Fibroblast of skin of right quadriceps (primary cell): ENCODE results near the gene BLMH.
"Not testable (repeated sequence)": the region's sequence is repeated elsewhere in the genome, so short reads cannot be mapped to it uniquely, and the experiment has no call there.

Experiments used
- DNase-seq: peaks from one replicate; pipeline ENCODE4 v3.0.0-alpha.2; 2013

Gene BLMH

GRCh38 chr17:30225112-30225511, 66.6 kb downstream of the BLMH start:
- no peak for DNase-seq

GRCh38 chr17:30224419-30224960, 67.3 kb downstream of the BLMH start:
- no peak for DNase-seq

DNA sequence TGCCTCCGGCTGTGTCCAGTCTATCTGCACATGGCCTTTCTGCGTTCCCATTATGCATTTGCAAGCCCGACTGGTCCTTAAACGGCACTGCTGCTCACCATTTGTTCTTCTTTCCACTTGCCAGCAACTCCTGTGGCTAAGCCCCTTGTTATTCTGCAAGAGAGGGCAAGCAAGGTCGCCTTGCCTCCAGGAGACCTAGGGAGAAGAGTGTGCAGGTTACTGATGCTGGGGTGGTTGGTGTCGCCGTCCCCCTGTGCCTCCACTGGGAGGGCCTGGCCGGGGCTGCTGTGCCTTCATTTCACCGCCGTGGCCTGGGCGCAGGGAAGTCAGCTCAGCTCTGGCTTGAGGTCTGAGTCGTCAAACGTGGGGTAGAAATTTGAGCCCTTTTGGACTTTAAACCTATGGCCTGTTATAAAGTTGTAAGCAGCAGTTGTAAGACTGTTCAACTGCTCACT, 69.0 kb downstream of the BLMH start:
- no peak for DNase-seq

- DNase-seq: no peak
Measured at GRCh38 chr17:30222251-30222650, 69.5 kb downstream of the BLMH start.

DNA sequence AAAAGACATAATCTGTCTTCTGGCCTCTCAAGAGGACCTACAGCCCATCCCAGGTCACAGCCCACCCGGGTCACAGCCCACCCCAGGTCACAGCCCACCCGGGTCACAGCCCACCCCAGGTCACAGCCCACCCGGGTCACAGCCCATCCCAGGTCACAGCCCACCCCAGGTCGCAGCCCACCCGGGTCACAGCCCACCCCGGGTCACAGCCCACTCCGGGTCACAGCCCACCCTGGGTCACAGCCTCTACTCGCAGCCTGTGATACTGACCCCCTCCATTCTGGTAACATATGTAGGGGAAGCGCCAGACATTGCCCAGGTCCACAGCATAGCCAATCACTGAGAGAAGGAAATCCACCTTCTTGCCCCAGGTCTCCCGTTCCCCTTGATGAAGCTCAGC, 70.4 kb downstream of the BLMH start:
- no peak for DNase-seq

DNA sequence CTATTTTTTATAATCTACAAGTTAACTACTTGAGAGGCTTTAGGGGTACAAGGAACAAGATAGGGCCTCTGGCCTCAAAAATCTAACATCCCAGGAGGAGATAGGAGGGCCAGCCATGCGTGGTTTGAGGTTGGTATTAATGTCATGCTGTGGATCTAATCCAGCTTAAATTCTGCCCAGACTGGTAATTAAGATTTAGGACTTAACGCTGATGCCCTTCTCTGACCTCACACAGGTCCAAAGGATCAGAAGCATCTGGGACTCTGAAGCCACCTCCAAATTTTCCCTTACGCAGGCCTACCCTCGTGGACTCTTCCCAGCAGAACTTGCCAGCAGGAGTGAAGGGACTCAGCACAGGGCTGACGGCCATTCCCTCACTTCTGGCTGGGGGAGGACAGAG, 71.3 kb downstream of the BLMH start:
- DNase-seq: no peak

- DNase-seq: no peak
Measured at GRCh38 chr17:30219833-30220232, 71.9 kb downstream of the BLMH start.

DNA sequence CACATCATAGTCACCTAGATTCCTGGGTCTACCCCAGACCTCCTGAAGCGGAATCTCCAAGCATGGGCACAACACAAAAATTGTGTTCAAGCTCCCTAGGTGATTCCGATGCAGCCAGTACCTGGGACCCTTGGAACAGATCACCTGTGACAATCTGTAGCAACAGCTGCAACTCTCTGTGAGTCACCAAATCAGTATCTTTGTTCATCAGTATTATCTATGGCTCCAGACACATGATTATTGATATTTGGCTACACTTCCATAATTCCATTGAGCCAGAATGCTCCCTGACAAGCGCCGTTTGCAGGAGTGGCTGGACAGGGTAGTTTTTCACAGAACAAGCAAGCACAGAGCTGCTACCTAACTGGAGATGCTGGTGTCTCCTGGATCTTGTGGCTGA, 72.4 kb downstream of the BLMH start:
- DNase-seq: no peak

- no peak for DNase-seq
Measured at GRCh38 chr17:30218799-30219198, 72.9 kb downstream of the BLMH start.

GRCh38 chr17:30217746-30218245, 73.9 kb downstream of the BLMH start:
- no peak for DNase-seq

- DNase-seq: no peak
Measured at GRCh38 chr17:30217054-30217453, 74.7 kb downstream of the BLMH start.

GRCh38 chr17:30212750-30213149, 79.0 kb downstream of the BLMH start:
- no peak for DNase-seq

DNA sequence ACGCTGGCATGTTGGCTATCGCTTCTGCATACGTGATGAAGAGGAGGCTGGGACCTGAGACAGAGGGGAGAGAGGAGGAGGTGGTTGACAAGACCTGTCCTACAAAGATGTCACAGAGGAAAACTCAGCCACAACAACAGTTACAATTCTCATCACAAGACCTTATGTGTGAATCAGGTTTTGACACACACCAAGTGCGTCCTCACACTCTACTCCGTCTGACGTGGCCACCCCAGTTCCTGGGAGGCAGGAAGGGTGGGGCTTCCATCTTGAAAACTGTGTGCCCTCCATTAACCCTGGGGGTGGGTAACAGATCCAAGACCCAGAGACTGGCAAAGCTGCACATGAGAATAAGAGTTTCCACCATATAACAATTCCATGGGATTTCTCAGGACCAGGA, 80.4 kb downstream of the BLMH start:
- no peak for DNase-seq

DNA sequence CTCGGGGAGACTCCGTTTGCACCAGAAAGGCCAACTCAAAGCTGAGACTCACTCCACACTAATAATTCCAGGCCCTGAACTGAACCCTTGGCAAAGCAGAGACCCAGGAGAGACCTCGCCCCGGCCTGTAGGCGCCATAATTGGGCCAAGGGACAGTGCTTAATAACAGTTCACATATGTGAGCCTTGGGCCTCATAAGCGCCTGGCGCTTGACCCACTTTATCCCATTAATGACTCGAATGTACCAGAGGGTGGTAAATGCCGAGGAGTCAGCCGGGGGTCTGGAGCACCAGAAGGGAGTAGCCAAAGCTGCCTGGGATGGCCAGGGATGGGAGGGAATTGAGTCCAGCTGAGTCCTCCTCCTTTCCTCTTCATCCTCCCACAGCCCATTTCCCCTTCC, 80.8 kb downstream of the BLMH start:
- DNase-seq: no peak

GRCh38 chr17:30210366-30210765, 81.4 kb downstream of the BLMH start:
- DNase-seq: no peak

DNA sequence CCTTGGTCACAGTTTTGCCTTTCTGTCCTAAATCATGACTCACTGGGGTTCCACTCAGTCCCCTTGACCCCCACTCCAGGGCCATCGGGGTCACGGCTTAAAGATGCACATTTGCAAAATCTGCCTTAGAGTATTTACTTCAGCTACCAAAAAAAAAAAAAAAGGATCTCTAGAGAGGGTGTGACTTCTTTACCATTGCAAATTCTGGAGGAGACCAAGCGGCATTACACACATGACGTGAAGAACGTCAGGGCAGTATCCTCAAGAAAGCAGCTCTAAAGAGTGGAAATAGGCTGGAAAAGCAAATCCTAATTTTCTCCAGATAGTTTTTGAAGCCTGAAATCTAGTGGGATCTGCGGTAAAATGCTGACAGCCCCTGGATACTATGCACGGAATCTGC, 81.8 kb downstream of the BLMH start:
- DNase-seq: no peak

- DNase-seq: no peak
Measured at GRCh38 chr17:30208214-30208613, 83.5 kb downstream of the BLMH start.

- DNase-seq: no peak
Measured at GRCh38 chr17:30207655-30208054, 84.1 kb downstream of the BLMH start.

DNA sequence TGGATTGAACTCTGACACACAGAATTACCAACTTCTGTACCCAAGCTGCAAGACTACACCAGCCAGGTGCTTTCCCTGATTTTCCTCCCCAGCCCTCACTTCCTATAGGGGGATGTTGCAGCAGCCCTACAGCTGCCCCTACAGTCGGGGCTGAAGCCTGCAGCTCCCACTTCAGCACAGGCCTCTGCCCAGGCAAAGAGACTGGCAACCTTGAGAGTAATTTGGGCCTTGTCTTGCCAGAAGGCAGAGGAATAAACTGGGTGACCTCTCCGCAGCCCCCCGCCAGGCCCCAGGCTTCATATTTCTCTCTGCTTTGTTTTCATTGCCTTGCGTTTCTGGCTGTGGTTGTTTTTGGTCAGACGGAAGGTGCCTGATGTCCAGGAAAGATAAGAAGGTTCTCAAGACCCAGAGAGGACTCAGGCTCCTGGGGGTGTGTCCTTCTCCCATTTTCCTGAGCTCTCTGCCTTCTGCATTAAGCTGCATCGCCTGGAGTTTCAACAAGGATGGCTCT, 88.2 kb downstream of the BLMH start:
- DNase-seq: no peak

- DNase-seq: not testable (repeated sequence)
Measured at GRCh38 chr17:30200656-30201055, 91.1 kb downstream of the BLMH start.

- DNase-seq: no peak
Measured at GRCh38 chr17:30200106-30200505, 91.6 kb downstream of the BLMH start.

DNA sequence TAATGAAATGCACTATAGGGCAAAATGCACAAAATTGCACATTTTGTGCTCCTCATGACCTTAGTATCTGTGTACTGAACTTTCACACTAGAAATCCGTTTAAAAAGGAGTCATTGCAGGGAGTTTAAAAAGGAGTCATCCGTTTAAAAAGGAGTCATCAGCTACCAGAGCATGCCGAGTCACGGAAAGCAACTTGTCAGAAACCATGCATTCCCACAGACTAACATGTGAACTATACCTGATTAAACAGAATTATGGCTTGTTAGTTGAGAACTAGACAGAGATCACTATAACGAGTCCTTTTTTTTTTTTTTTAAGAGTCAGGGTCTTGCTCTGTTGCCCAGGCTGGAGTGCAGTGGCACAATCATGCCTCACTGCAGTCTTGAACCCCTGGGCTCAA, 92.1 kb downstream of the BLMH start:
- no peak for DNase-seq
